HG02943 (cell line): ENCODE measurements around the gene PPP2R3C.
"Not testable (repeated sequence)": the region's sequence is repeated elsewhere in the genome, so short reads cannot be mapped to it uniquely, and the experiment has no call there.

Source experiments
- ATAC-seq: cut with Tn5 transposase; IDR thresholded peaks from one replicate; pipeline ENCODE4 v1.9.1; 2021; ENCODE audit warnings: mild to moderate bottlenecking, low read depth, moderate library complexity; ENCODE audit not compliant: unreplicated experiment

PPP2R3C gene

DNA sequence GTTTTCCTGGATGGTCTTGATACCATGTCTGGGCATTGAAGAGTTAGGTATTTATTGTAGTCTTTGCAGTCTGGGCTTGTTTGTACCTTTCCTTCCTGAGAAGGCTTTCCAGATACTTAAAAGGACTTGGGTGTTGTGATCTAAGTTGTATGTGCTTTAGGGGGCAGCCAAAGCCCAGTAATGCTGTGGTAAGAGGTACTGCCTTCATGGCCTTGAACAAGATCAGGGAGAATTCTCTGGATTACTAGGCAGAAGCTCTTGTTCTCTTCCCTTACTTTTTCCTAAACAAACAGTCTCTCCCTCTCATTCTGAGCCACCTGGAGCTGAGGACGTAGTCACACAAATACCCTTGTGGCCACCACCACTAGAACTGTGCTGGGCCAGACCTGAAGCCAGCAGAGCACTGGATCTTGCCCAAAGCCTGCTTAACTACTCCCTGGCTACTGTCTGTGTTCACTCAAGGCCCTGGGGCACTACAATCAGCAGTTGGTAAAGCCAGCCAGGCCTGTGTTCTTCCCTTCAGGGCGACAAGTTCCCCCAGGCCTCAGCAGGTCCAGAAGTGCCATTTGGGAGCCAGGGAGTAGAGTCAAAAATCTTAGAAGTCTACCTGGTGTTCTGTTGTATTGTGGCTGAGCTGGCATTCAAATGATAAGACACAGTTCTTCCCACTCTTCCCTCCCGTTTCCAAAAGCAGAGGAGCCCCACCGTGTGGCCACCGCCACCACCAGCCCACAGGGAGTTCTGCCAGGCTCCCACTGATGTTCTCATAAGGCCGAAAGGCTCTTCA is 11.9 kb upstream of the PPP2R3C start:
- no peak for ATAC-seq

GRCh38 chr14:35124127-35124526 is 2.3 kb upstream of the PPP2R3C start:
- no peak for ATAC-seq

- no peak for ATAC-seq
These were observed 1.6 kb upstream of the PPP2R3C start for GRCh38 chr14:35123388-35123703.

DNA sequence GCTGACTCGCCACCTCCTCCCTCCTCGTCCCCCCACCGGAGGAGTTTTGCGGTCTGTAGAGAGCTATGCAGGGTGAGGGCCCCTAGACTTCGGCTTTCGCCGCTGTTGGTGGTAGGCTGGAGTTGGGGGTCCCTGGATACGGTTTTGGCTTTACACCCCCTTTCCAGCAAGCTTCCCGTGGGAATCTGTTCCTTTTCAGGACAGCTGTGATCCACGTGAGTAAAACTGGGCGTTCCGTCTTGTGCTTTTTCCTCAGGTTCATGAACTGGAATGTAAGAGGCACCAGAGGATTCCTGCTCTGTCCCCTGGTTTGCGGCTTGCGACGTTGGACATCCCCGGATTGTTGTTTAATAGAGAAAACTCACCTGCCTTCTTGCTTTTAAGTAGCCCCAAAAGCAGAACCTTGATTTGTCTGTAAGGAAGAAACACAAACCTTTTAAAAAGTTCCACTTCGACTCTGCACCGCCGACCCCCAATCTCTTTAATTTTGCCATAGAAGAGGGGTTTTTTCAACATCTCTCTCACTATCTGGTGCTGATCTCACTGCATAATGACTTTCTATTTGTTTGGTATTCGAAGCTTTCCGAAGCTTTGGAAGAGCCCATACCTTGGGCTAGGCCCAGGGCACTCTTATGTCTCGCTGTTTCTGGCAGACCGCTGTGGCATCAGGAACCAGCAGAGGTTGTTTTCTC is 1.1 kb upstream of the PPP2R3C start:
- peak; percentile 30 for ATAC-seq

DNA sequence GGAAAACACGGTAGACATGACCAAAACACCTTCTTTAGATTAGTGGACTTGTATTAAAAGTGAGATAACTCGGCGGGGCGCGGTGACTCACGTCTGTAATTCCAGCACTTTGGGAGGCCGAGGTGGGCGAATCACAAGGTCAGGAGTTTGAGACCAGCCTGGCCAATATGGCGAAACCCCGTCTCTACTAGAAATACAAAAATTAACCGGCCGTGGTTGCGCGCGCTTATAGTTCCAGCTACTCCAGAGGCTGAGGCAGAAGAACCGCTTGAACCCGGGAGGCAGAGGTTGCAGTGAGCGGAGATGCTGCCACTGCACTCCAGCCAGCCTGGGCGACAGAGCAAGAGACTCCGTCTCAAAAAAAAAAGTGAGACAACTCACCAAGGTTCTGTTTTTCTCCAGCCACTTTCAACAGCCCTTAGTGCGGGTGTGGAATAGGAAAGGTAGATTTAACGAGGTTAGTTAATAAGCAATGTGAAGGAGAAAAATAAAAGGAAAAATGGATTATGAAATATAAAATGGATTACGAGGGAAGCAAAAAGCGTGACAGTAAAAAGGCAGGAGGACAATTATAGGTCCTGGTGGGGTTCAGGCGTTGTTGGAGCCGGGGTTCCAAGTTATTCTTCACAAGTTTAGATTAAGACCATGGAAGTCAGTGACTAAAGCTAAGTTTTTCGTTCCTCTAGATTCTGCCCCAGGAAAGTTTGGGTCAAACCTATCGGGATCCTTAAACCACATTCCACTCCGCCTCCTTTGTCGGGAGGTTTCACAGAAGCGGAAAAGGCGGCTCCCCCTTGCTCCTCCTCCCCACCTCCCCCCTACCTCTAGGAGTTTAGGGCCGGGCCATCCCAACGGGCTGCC is 534 bp downstream of the PPP2R3C start:
- no peak for ATAC-seq

DNA sequence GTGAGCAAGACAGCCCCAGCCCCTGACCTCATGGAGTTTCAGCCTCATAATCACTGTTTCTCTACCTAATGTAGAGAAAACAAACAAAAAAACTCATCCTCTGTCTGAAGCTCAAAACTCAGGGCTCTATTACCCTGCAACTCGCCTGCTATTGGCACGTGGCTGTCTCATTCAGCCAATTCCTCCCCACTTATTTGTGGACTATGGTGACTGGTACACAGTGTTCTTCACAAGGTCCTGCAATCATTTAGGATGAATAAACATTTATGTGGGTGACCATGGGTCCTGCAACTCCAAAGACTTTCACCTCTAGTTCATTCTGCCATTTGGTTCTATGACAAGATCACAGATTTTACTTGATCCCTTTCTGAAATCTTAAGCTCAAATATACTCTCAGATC is 4.7 kb downstream of the PPP2R3C start:
- no peak for ATAC-seq

DNA sequence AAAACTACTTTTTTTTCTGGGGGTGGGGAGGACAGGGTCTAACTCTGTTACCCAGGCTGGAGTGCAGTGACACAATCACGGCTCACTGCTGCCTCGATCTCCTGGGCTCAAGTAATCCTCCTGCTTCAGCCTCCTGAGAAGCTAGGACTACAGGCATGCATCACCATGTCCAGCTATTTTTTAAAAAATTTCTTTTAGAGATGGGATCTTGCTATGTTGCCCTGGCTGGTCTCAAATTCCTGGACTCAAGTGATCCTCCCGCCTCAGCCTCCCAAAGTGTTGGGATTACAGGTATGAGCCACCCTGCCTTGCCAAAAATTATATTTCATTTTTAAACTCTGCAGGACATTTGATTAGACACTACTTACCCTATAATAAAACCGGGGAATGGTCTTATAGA is 5.5 kb downstream of the PPP2R3C start:
- no peak for ATAC-seq

- no peak for ATAC-seq
These were observed 7.8 kb downstream of the PPP2R3C start for GRCh38 chr14:35114036-35114435.

- no peak for ATAC-seq
These were observed 8.4 kb downstream of the PPP2R3C start for GRCh38 chr14:35113308-35113950.

GRCh38 chr14:35112641-35113040 is 9.1 kb downstream of the PPP2R3C start:
- ATAC-seq: no peak

DNA sequence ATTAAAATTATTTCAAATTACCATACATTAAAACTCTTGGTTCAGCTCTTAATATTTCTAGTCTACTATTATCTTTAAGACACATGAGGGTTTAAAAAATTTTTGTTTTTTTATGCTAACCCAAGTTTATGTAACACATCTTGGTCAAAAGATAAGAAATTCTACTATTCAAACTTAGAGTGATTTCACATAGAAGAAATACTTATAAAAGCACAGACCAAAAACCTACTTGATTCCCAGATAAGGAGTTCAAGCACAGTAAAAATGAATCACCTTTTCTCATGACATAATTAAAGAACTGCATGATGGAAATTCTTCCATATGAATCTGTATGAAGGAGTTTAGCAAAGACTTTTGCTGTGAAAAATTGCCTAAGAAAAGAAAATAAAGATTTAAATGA is 13.9 kb downstream of the PPP2R3C start:
- ATAC-seq: no peak

DNA sequence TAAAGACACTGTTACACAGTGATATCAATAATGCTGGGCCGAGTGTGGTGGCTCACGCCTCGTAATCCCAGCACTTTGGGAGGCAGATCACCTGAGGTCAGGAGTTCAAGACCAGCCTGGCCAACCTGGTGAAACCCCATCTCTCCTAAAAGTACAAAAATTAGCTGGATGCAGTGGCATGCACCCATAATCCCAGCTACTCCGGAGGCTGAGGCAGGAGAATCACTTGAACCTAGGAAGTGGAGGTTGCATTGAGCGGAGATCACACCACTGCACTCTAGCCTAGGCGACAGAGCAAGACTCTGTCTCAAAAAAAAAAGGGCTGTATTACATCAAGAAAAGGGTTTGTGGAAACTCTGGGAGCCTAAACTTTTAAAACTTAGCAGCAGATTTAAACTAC is 27.1 kb downstream of the PPP2R3C start:
- ATAC-seq: not testable (repeated sequence)

DNA sequence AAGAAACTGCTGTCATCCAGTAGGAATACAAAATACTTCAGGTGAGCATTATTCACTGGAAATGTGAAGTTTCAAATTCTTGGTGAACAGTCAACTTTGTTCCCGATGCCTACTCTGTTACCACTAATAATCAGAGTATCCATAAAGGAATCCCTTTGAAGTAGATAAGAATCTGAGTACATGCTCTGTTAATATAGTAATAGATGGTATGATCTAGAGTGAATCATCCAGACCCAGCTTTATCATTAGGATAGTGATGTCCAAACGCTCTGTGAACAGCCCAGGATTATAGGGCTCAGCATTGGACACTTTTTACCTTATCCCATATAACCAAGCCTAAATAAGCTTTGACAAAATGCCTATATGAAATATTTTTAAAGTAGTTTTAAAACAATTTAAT is 33.3 kb downstream of the PPP2R3C start:
- ATAC-seq: no peak

DNA sequence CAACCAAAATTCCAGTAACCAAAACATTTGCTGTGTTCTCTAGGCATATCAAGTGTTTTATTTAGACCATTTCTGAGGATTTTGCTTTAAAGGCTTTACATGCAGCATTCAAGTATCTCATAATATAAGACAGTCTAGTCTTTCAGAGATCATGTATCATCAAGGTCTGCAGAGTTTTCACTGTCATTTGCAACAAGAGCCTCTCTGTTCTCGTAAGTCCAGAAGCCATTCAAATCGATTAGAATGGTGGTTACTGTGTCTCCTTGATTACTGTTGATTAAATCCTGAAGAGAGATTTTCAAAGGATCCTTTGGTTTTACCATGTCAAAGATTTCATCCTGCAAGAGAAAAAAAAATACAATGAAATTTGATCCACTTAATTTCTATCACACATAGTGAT is 36.3 kb downstream of the PPP2R3C start:
- ATAC-seq: no peak

DNA sequence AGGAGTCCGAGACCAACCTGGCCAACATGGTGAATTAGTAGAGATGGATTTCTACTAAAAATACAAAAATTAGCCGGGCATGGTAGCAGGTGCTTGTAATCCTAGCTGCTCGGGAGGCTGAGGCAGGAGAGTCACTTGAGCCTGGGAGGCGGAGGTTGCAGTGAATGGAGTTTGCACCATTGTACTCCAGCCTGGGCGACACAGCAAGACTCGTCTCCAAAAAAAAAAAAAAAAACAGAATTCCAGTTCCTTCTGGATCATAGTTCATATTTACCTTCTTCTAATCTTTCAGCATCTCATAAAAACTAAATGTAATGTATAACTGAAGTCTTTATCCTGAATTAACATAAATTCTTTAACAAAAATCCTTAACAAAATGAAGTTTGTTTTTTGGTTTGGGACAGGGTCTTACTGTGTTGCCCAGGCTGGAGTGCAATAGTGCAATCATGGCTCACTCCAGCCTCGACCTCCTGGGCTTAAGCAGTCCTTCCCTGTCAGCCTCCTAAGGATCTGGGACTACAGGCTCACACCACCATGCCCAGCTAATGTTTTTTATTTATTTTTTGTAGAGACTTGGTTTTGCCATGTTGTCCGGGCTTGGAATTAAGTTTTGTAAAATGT is 38.1 kb downstream of the PPP2R3C start:
- ATAC-seq: no peak

- ATAC-seq: no peak
These were observed 42.0 kb downstream of the PPP2R3C start for GRCh38 chr14:35079742-35080141.

DNA sequence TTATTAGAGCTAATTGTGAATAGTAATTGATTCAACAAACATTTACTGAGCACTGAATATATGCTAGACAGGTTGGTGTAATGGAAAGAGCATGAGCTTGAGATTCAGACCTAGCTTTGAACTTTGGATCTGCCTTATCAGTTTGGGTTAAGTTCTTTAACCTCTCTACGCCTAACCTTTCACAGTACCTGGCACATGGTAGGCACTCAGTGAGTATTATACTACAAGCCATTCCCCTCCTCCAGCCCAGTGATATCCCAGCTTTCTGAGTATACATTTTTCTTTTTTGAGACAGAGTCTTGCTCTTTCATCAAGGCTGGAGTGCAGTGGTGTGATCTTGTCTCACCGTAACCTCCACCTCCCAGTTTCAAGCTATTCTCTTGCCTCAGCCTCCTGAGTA is 43.7 kb downstream of the PPP2R3C start:
- no peak for ATAC-seq

- no peak for ATAC-seq
These were observed 48.3 kb downstream of the PPP2R3C start for GRCh38 chr14:35073486-35073885.

DNA sequence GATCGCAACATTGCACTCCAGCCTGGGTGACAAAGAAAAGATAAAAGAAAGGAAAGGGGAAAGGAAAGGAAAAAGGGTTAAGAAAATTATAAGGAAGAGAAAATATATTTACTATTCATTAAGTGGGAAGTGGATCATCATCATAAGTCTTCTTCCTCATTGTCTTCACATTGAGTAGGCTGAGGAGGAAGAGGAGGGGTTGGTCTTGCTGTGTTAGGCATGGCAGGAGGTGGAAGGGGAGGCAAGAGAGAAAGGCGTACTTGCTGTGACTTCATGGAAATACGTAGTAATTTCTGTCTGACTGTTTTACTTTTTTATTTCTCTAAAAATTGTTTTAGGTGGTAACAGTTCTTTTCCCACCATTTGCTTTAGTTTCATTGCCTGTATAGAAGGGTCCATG is 49.6 kb downstream of the PPP2R3C start:
- no peak for ATAC-seq

DNA sequence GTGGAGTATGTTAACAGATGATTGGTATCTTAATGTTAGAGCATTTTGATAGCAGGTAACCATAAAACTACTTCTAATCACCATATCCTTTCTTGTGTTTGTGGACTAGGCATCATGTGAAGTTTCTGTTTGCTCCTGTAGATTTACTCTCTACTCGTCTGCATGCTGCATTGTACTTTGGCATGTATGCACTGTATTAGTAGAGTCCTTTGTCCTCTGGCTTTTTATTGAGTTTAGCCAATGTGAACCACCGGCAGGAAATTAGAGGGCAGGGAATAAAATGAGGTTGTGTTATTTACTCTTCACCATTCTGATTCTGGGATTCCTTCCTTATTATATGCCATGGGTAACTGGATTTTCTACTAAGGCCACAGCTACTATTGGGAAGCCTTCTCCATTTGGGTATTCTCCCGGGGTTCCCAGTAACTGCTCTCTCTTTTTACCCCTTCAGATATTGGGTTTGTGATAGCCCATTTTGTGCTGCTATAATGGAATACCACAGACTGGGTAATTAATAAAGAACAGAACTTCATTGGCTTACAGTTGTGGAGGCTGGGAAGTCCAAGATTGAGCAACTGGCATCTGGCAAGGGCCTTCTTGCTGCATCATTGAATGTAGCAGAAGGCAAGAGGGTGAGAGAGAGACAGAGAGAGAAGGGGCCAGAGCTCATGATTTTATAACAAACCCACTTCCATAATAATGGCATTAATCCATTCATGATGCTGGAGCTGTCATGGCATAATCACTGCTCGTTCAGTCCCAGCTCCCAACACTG is 53.4 kb downstream of the PPP2R3C start:
- ATAC-seq: no peak
